ENCODE results near the gene ATRN. TPM values are rescaled to one million over a fixed set of nuclear protein-coding genes. Genes with fewer than 3 reads are reported as not detected.

ATRN gene
- total and polyA plus RNA-seq, 4 donors: 4.2 to 38.5 (median 21.2) TPM

DNA sequence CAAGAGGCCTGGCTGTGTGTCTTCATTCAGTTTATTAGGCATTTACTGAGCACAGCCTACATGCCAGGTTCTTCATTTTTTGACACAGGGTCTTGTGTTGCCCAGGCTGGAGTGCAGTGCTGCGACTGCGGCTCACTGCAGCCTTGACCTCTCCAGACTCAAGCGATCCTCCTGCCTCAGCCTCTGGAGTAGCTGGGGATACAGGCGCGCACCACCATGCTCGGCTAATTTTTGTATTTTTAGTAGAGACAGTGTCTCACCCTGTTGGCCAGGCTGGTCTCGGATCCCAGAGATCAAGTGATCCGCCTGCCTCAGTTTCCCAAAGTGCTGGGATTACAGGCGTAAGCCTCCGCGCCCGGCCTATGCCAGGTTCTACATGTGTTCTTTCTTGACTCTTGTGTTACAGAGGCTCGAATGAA, 601 bp upstream of the ATRN start:
- H3K36me3 ChIP-seq (ENCODE audit: control insufficient read depth in 4 of 4, insufficient read depth in 4 of 4, low read length in 4 of 4): no peaks in the 10 kb centered on the region
- peak in 1 of 3 donors; percentile 5 for DNase-seq
- peak overlapping the region; percentile 95 for H3K4me3 ChIP-seq
- peaks cover 4 to 21% (median 19%) of the 10 kb centered on the region in 5 donors for H3K4me1 ChIP-seq (ENCODE audit: control insufficient read depth in 5 of 5, insufficient read depth in 5 of 5, low read length in 5 of 5)
- peaks cover 0 to 12% (median 0%) of the 10 kb centered on the region in 3 donors for H3K27me3 ChIP-seq (ENCODE audit: control insufficient read depth in 3 of 3, insufficient read depth in 3 of 3, low read length in 2 of 3)
- no peaks in the 10 kb centered on the region for H3K9me3 ChIP-seq (ENCODE audit: control insufficient read depth in 4 of 4, insufficient read depth in 3 of 4, low read length in 3 of 4)
- peak overlapping the region; percentile 52 to 63 for H3K9ac ChIP-seq (ENCODE audit: insufficient read depth in 1 of 2, low read length in 2 of 2)
- TF ChIP-seq CTCF (IDR thresholded peaks at IDR 0.05; ENCODE audit: control extremely low read depth, extremely low read depth): no peak
- WGBS, 2 donors: 45 to 55% methylated on average over 13 of the region's 13 CpGs
- ATAC-seq (ENCODE audit: insufficient read depth, low FRiP score): no peak
- H3K27ac ChIP-seq (ENCODE audit: low read depth in 1 of 2, low read length in 1 of 2): peak overlapping the region; percentile 71 to 87

- ATAC-seq (ENCODE audit: insufficient read depth, low FRiP score): peak; percentile 2
- no peak for DNase-seq
- Histone ChIP-seq H3K36me3 (ENCODE audit: control insufficient read depth in 4 of 4, insufficient read depth in 4 of 4, low read length in 4 of 4) (no peaks in the 10 kb centered on the region), H3K4me3 (peak overlapping the region; percentile 95), H3K9ac (ENCODE audit: insufficient read depth in 1 of 2, low read length in 2 of 2) (peak overlapping the region; percentile 63 to 82), H3K4me1 (ENCODE audit: control insufficient read depth in 5 of 5, insufficient read depth in 5 of 5, low read length in 5 of 5) (peaks cover 4 to 21% (median 19%) of the 10 kb centered on the region in 5 donors), H3K27ac (ENCODE audit: low read depth in 1 of 2, low read length in 1 of 2) (peak overlapping the region; percentile 78 to 87), H3K9me3 (ENCODE audit: control insufficient read depth in 4 of 4, insufficient read depth in 3 of 4, low read length in 3 of 4) (no peaks in the 10 kb centered on the region), H3K27me3 (ENCODE audit: control insufficient read depth in 3 of 3, insufficient read depth in 3 of 3, low read length in 2 of 3) (peaks cover 0 to 5% (median 0%) of the 10 kb centered on the region in 3 donors)
- TF ChIP-seq CTCF (IDR thresholded peaks at IDR 0.05; ENCODE audit: control extremely low read depth, extremely low read depth): no peak
- 1 to 2% methylated on average over 30 of the region's 30 CpGs for WGBS, 2 donors
These were observed 691 bp downstream of the ATRN start for GRCh38 chr20:3471397-3472021.

DNA sequence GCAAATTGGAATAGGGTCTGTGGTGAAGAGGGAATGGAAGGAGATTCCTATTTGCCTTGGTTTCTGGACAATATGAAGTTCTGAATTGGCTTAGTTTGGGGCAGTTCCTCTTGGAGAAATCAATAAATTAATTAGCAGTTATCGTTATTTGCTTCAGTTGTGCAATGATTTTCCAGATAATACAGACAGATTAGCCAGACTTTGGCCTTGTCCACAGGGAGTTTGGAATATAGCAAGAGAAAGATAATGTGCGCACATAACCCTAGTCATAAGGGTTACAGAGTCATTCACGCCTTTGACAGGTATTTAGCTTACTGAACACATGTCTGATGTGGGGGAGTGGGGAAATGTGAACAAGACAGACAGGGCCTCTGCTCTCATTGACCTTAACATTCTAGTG, 1.3 kb downstream of the ATRN start:
- Histone ChIP-seq H3K27me3 (ENCODE audit: control insufficient read depth in 3 of 3, insufficient read depth in 3 of 3, low read length in 2 of 3) (peaks cover 0 to 3% (median 0%) of the 10 kb centered on the region in 3 donors), H3K27ac (ENCODE audit: low read depth in 1 of 2, low read length in 1 of 2) (no peak overlapping the region), H3K4me1 (ENCODE audit: control insufficient read depth in 5 of 5, insufficient read depth in 5 of 5, low read length in 5 of 5) (peaks cover 4 to 21% (median 19%) of the 10 kb centered on the region in 5 donors), H3K9ac (ENCODE audit: insufficient read depth in 1 of 2, low read length in 2 of 2) (peak overlapping the region in 1 of 2 donors; percentile 82), H3K36me3 (ENCODE audit: control insufficient read depth in 4 of 4, insufficient read depth in 4 of 4, low read length in 4 of 4) (no peaks in the 10 kb centered on the region), H3K4me3 (no peak overlapping the region), H3K9me3 (ENCODE audit: control insufficient read depth in 4 of 4, insufficient read depth in 3 of 4, low read length in 3 of 4) (no peaks in the 10 kb centered on the region)
- ATAC-seq (ENCODE audit: insufficient read depth, low FRiP score) (no peak), DNase-seq (no peak)
- 62 to 84% methylated on average over 3 of the region's 3 CpGs for WGBS, 2 donors
- no peak for TF ChIP-seq CTCF (IDR thresholded peaks at IDR 0.05; ENCODE audit: control extremely low read depth, extremely low read depth)

All from lung (tissue), 12 donors.